ENCODE data around the gene PTPRC. TPM values are rescaled to one million over a fixed set of nuclear protein-coding genes. Genes with fewer than 3 reads are reported as not detected.

PTPRC gene
- total and polyA plus RNA-seq, 7 donors: 4.8 to 78.6 (median 12.5) TPM

DNA sequence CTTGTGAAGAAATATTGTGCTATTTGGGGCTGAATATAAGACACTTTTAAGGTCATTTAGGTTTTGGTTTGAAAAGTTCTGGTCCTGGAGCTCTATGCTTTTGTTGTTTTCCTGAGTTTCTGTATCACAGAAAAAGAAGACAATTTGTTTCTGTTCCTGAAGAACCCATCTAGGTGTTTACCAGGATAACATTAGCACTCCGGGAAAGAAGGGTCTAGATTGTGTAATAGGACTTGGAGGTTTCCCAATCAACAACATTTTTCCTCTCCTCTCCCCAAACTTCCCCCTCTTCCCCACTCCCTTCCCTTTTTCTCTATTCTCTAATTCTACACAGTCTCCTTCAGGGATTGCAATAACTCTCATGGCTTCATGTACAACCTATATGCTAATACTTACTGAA lies 78.7 kb downstream of the PTPRC start:
- H3K4me3 ChIP-seq: no peak overlapping the region
- TF ChIP-seq, protein P1, sequence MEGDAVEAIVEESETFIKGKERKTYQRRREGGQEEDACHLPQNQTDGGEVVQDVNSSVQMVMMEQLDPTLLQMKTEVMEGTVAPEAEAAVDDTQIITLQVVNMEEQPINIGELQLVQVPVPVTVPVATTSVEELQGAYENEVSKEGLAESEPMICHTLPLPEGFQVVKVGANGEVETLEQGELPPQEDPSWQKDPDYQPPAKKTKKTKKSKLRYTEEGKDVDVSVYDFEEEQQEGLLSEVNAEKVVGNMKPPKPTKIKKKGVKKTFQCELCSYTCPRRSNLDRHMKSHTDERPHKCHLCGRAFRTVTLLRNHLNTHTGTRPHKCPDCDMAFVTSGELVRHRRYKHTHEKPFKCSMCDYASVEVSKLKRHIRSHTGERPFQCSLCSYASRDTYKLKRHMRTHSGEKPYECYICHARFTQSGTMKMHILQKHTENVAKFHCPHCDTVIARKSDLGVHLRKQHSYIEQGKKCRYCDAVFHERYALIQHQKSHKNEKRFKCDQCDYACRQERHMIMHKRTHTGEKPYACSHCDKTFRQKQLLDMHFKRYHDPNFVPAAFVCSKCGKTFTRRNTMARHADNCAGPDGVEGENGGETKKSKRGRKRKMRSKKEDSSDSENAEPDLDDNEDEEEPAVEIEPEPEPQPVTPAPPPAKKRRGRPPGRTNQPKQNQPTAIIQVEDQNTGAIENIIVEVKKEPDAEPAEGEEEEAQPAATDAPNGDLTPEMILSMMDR (IDR thresholded peaks at IDR 0.05): no peak
- no peak for TF ChIP-seq EP300 (IDR thresholded peaks at IDR 0.05)
- no peak for TF ChIP-seq POLR2A (IDR thresholded peaks at IDR 0.05)
- TF ChIP-seq POLR2AphosphoS5 (IDR thresholded peaks at IDR 0.05): no peak
- intact Hi-C loops (cut with DNase I): no loop called here
- H3K27me3 ChIP-seq: no peaks in the 10 kb centered on the region
- no peaks in the 10 kb centered on the region for H3K36me3 ChIP-seq
- H3K4me1 ChIP-seq: no peaks in the 10 kb centered on the region
- 71 to 80% methylated on average over 1 of the region's 1 CpG for WGBS, 2 donors
- no peaks in the 10 kb centered on the region for H3K9me3 ChIP-seq
- no peak for DNase-seq
- no peak overlapping the region for H3K27ac ChIP-seq

- no peaks in the 10 kb centered on the region for H3K36me3 ChIP-seq
- no peak overlapping the region for H3K4me3 ChIP-seq
- H3K4me1 ChIP-seq: no peaks in the 10 kb centered on the region
- TF ChIP-seq, protein P1 (IDR thresholded peaks at IDR 0.05): no peak
- TF ChIP-seq POLR2A (IDR thresholded peaks at IDR 0.05) (no peak), EP300 (IDR thresholded peaks at IDR 0.05) (no peak), POLR2AphosphoS5 (IDR thresholded peaks at IDR 0.05) (no peak)
- no peak for DNase-seq
- no peaks in the 10 kb centered on the region for H3K9me3 ChIP-seq
- intact Hi-C loops (cut with DNase I): no loop called here
- H3K27ac ChIP-seq: no peak overlapping the region
- H3K27me3 ChIP-seq: no peaks in the 10 kb centered on the region
Measured at GRCh38 chr1:198723127-198723526, 84.3 kb downstream of the PTPRC start.

DNA sequence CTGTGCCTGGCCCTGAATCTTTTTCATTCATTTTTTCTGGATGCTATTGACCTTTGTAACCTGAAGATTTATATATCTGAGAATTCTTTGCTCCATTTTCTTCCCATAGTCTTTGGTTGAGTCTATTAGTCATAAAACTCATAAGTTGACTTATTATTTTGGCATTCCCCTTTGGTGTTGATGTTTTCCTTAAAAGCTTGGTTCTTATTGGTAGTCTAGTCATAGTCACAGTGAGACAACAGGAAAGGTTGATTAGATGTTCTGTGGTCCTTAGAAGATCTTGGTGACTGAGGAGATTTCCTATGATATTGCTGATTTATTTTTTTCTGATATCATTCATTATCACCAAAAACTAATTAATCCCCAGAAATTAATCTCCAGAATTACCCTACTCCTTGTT lies 86.2 kb downstream of the PTPRC start:
- Histone ChIP-seq H3K4me3 (no peak overlapping the region), H3K36me3 (no peaks in the 10 kb centered on the region), H3K27ac (no peak overlapping the region), H3K9me3 (no peaks in the 10 kb centered on the region), H3K4me1 (no peaks in the 10 kb centered on the region), H3K27me3 (no peaks in the 10 kb centered on the region)
- intact Hi-C loops (cut with DNase I): no loop called here
- TF ChIP-seq, protein P1 (IDR thresholded peaks at IDR 0.05): no peak
- TF ChIP-seq POLR2AphosphoS5 (IDR thresholded peaks at IDR 0.05) (no peak), EP300 (IDR thresholded peaks at IDR 0.05) (no peak), POLR2A (IDR thresholded peaks at IDR 0.05) (no peak)
- DNase-seq: no peak

GRCh38 chr1:198726455-198726854 lies 87.6 kb downstream of the PTPRC start:
- Histone ChIP-seq H3K36me3 (no peaks in the 10 kb centered on the region), H3K27me3 (no peaks in the 10 kb centered on the region), H3K9me3 (no peaks in the 10 kb centered on the region), H3K4me3 (no peak overlapping the region), H3K27ac (no peak overlapping the region), H3K4me1 (no peaks in the 10 kb centered on the region)
- no peak for DNase-seq
- intact Hi-C loops (cut with DNase I): no loop called here
- no peak for TF ChIP-seq POLR2A (IDR thresholded peaks at IDR 0.05)
- no peak for TF ChIP-seq POLR2AphosphoS5 (IDR thresholded peaks at IDR 0.05)
- no peak for TF ChIP-seq EP300 (IDR thresholded peaks at IDR 0.05)
- TF ChIP-seq, protein P1 (IDR thresholded peaks at IDR 0.05): no peak

- H3K36me3 ChIP-seq: no peaks in the 10 kb centered on the region
- no peaks in the 10 kb centered on the region for H3K4me1 ChIP-seq
- WGBS, 2 donors: 95 to 97% methylated on average over 5 of the region's 5 CpGs
- DNase-seq: no peak
- intact Hi-C loops (cut with DNase I): no loop called here
- H3K27me3 ChIP-seq: no peaks in the 10 kb centered on the region
- TF ChIP-seq POLR2AphosphoS5 (IDR thresholded peaks at IDR 0.05) (no peak), POLR2A (IDR thresholded peaks at IDR 0.05) (no peak)
- H3K4me3 ChIP-seq: no peak overlapping the region
- H3K9me3 ChIP-seq: no peaks in the 10 kb centered on the region
- no peak overlapping the region for H3K27ac ChIP-seq
Measured at GRCh38 chr1:198729195-198729863, 90.5 kb downstream of the PTPRC start.
